ACHN (cell line): ENCODE data around the gene EPB41L4A.

Experiments used
- DNase-seq: peaks from one replicate; pipeline ENCODE4 v3.0.0-alpha.2; 2015
- in situ Hi-C: cut with HindIII; loops from 2 replicates; pipeline ENCODE4 v1.10.0; 2017; ENCODE audit warnings: low sequenced_read_pairs, low pct_ligation_motif_present, low pct_unique_long_range_greater_than_20kb

The EPB41L4A gene

GRCh38 chr5:112154940-112155686 is 264.0 kb downstream of the EPB41L4A start:
- no peak for DNase-seq
- in situ Hi-C loops: no loop called here

DNA sequence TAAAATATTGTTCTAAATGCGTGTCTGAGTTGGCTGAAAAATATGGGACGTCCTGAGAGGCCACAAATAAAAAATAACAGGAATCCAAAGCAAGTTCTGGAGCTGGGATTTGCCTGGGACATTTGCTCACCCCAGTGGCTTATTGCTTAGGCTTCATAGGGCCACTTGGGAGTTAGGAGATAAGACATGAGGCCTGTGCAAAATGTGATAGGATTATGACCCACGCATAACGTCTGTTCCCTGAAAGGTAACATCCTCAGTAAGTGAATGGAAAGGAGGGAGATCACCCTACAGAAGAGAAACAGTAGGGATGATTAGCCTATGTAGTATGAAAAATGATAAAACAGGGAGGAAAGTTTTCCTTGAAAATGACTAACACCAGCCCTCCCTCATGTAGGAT is 269.4 kb downstream of the EPB41L4A start:
- in situ Hi-C loops: no loop called here

DNA sequence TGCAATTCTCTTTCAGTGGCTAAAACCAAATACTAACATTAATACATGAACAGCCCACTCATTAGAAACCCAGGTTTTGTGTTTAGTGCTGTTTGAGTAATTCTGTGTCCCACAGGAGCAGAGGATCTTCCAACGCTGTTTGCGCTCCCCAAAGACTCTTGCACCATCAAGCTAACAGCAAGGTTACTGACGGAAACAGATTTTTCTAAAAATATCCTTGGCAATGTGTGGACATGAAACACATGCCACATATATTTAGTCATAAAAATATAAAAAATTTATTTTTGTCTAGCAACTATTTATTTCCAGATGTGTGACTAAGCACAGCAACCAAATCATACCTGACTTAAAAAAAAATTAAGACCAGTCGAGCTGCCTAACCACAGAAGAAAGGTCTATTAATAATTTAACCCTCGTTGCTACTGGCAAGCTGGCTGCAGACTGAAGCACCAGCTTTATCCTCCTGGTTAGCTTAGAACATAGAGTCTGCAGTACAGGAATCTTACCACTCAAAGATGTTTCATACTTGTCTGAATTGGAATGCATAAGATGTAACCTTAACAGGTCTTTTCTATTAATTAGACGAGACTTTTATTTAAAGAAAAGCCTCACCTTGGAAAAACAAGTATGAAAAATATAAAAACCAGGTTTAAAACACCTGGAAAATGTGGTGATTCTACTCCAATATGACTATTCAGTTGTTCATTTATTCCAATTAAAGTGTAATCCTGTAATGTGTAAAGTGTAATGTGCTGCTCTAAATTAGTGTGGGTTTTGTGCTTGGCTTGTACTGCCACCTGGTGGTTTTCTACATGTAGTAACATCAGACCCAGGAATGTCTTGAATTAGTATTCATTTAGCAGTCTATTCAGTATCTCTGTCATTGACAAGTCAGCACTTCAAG is 272.5 kb downstream of the EPB41L4A start:
- peak; percentile 61 for DNase-seq
- in situ Hi-C loops: no loop called here

More for the DNA sequence above, 269.4 kb downstream of the EPB41L4A start:
- no peak for DNase-seq

DNA sequence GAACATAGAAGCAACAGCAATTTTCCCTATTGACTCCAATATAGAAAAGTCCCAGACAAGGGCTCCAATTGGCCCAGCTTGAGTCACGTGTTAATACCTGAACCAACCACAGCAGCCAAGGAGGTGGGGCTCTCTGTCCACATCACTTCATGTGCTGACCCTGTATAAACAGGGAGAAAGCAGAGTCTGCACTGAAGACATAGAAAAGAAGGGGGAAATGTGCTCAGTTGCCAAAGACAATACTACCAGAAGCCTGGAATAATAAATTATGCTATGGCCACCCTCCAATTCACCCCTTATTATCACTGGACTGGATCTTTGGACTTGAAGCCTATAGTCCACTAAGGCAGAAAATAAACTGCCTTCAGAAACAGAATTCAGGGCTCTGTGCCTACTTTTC is 275.4 kb downstream of the EPB41L4A start:
- DNase-seq: no peak
- in situ Hi-C loops: no loop called here

DNA sequence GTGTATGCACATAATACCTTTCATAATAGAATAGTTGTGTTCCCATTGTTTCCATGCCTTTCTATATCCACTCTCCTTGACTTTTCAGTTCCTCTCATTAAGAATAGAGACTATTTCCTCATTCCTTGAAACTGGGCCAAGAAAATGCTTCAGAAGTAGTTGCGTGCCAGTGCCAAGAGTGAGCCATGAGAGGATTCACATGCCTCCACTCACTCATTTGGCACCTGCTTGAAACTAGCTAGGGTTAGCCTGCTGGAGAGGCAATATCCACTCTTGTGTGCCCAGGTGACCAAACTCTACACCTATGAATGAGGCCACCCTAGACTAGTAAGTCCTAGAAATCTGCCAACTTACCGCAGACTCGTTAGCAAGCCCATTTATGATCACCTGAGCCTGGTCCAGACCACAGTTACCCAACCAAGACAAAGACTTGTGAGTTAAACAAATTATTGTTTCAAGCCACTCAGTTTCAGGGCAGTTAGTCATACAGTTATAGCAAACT is 276.3 kb downstream of the EPB41L4A start:
- DNase-seq: no peak
- in situ Hi-C loops: no loop called here

GRCh38 chr5:112141582-112141981 is 277.5 kb downstream of the EPB41L4A start:
- in situ Hi-C loops: no loop called here
- DNase-seq: no peak

GRCh38 chr5:112138526-112138925 is 280.6 kb downstream of the EPB41L4A start:
- in situ Hi-C loops: no loop called here
- DNase-seq: no peak

DNA sequence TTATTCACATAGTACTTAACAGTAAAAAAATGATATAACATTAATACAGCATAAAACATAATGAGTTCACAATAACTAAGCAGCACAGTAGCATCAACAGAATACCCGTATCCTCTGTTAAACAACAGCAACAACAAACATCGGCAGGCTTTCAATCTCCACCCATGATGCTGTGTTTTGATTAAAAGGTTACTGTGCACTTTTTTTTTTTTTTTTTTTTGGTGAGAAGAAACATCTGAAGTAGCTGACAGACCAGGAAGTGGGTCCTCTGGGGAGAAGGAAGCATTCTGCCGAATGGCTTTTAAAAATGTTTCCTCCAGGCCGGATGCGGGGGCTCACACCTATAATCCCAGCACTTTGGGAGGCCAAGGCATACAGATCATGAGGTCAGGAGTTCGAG is 282.3 kb downstream of the EPB41L4A start:
- no peak for DNase-seq
- in situ Hi-C loops: no loop called here

GRCh38 chr5:112127861-112128260 is 291.2 kb downstream of the EPB41L4A start:
- no peak for DNase-seq
- in situ Hi-C loops: no loop called here

DNA sequence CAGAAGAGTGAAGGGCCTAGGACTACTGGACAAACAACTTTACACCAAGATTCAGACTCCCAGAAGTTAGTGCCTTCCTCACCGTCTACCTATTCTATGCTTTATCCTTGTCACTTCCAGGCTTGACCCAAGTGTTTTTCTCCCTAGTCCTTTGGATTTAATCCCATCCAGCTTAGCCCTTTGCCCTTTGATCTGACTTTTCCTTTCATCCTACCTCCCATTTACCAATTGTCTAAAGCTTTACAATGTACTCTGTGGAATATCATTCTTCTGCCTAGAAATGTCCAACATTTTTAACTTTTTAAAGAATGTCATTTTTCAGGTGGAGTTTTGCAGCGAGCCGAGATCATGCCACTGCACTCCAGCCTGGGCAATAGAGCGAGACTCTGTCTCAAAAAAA is 292.1 kb downstream of the EPB41L4A start:
- in situ Hi-C loops: no loop called here
- no peak for DNase-seq

GRCh38 chr5:112125903-112126302 is 293.2 kb downstream of the EPB41L4A start:
- in situ Hi-C loops: no loop called here
- no peak for DNase-seq

DNA sequence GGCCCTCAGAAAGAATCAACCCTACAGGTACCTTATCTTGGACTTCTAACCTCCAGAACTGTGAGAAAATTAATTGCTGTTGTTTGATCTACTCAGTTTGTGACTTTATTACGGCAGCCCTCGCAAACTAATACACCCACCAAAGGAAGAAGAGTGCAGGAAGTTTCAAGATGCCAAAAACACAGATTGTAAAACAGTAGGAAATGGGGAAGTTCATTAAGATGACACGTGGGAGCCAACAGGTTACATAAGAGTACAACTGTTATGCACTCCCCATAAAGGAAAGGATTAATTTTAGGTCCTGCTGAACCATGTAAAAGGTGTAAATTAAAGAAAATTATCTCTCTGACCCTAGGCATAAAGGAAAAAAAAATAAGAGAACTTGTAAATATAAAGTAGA is 294.3 kb downstream of the EPB41L4A start:
- no peak for DNase-seq
- in situ Hi-C loops: no loop called here

DNA sequence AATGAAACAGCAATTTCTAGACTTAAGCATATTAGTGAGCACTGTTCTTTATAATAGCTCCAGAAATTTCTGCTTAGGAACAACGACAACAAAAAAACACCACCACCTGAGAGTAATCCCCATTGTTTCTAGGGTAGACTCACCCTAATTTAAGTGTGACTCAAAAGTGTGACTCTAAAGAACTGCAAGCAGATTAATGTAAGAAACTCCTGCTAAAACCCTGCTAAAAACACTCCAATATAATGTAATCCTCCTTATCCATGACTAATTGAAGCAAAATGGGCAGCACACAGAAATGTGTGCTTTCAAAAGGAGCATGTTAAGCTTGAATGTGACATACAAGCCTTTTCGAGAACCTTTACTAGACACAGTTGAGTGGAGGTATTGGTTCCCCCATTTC is 296.0 kb downstream of the EPB41L4A start:
- DNase-seq: no peak
- in situ Hi-C loops: no loop called here

GRCh38 chr5:112122353-112122752 is 296.7 kb downstream of the EPB41L4A start:
- DNase-seq: no peak
- in situ Hi-C loops: no loop called here

DNA sequence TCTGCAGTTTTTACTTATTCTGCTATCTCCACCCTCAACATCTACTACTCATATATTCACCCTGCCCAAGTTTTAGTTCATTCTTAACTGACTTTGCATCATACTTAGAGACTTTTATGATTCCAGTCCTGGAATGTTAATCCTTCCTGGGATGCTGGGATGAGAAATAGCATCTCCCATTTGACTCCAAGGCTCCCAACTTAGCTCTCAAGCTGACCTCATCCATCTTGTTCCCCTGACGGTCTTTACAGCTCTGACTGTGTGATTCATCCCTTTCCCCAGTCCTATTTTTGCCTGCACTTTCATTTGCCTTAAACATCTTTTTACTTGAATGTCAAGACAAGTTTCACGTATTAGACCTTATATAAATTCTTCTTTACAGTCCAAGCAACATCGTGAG is 297.8 kb downstream of the EPB41L4A start:
- DNase-seq: no peak
- in situ Hi-C loops: no loop called here

GRCh38 chr5:112119969-112120368 is 299.1 kb downstream of the EPB41L4A start:
- in situ Hi-C loops: no loop called here
- DNase-seq: no peak

GRCh38 chr5:112119508-112119907 is 299.6 kb downstream of the EPB41L4A start:
- DNase-seq: no peak
- in situ Hi-C loops: no loop called here

DNA sequence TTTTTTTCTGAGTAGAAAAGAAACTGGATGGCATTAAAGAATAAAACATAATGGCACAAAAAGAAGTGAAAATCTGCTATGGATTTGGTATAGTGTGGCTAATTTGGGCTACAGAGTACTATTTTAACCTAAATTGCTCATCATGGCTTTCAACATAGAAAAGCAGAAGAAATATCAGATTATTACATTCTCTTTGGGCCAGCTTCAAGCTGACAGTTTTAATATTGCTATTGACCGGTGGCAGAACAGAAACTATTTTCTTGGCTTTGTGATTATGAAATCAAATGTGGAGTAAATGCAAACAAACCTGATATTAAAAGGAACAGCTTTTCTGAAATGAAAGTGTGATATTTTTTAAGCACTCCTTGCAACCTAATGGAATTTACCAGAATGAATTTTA is 301.5 kb downstream of the EPB41L4A start:
- in situ Hi-C loops: no loop called here
- DNase-seq: no peak

DNA sequence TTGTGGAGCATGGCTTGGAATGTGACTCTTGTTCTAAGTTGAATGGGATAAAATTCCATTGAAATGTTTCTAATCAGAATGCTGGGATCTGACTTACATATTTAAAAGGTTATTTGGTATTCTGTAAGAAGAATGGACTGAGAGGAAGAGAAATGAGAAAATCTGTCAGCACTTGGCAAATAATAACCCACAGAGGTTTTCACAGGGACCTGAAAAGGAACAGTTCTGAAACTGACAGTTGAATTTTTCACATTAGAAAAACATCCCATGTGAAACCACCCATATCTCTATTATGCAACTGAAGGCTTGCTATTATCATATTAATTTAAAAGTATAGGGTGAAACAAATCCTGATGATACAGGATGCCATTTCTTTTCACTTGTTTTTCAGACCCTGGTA is 302.7 kb downstream of the EPB41L4A start:
- no peak for DNase-seq
- in situ Hi-C loops: no loop called here

- in situ Hi-C loops: no loop called here
- DNase-seq: no peak
These were observed 305.5 kb downstream of the EPB41L4A start for GRCh38 chr5:112113565-112113964.
